KMS-11 (cell line): ENCODE data around the gene FANCC.

Source experiments
- H2AFZ ChIP-seq: fragments of 200-600 bp; sonication (generic); 2 replicates; pipeline ENCODE4 v1.6.1; 2016; ENCODE audit warnings: antibody characterized with exemption, mixed run types, low read depth
- H3K27ac ChIP-seq: fragments of 200-600 bp; sonication (generic); 2 replicates; pipeline ENCODE4 v1.6.1; 2016; ENCODE audit warnings: mild to moderate bottlenecking, mixed run types
- H3K27me3 ChIP-seq: fragments of 200-600 bp; sonication (generic); 2 replicates; pipeline ENCODE4 v1.6.1; 2017; ENCODE audit warnings: mild to moderate bottlenecking, low read depth, mixed run types, moderate library complexity; ENCODE audit not compliant: insufficient read depth
- H3K36me3 ChIP-seq: fragments of 200-600 bp; sonication (generic); 2 replicates; pipeline ENCODE4 v1.6.1; 2017; ENCODE audit warnings: mild to moderate bottlenecking, mixed run types; ENCODE audit not compliant: insufficient read depth
- H3K4me1 ChIP-seq: fragments of 200-600 bp; sonication (generic); 2 replicates; pipeline ENCODE4 v1.6.1; 2016; ENCODE audit warnings: mild to moderate bottlenecking, low read depth, mixed run types; ENCODE audit not compliant: poor library complexity, severe bottlenecking
- H3K4me2 ChIP-seq: fragments of 200-600 bp; sonication (generic); 2 replicates; pipeline ENCODE4 v1.7.0; 2016; ENCODE audit warnings: mild to moderate bottlenecking, mixed run types
- H3K4me3 ChIP-seq: fragments of 200-600 bp; sonication (generic); IDR thresholded peaks from 2 replicates; pipeline ENCODE4 v1.6.1; 2017; ENCODE audit warnings: low read depth, low read length, mixed read lengths; ENCODE audit not compliant: insufficient read depth
- H3K79me2 ChIP-seq: fragments of 200-600 bp; sonication (generic); 2 replicates; pipeline ENCODE4 v1.6.1; 2016; ENCODE audit warnings: low read depth, mixed run types; ENCODE audit not compliant: insufficient read depth
- H3K9ac ChIP-seq: fragments of 200-600 bp; sonication (generic); 2 replicates; pipeline ENCODE4 v1.6.1; 2016; ENCODE audit warnings: mild to moderate bottlenecking, mixed run types
- H4K20me1 ChIP-seq: fragments of 200-600 bp; sonication (generic); 2 replicates; pipeline ENCODE4 v1.6.1; 2016; ENCODE audit warnings: mild to moderate bottlenecking, mixed run types; ENCODE audit not compliant: insufficient read depth
- CTCF ChIP-seq: fragments of 200-600 bp; sonication (generic); conservative IDR thresholded peaks from 2 replicates; pipeline ENCODE4 v1.6.1; 2017; ENCODE audit warnings: low read depth, mild to moderate bottlenecking, antibody characterized with exemption, low read length, moderate library complexity, mixed read lengths

Gene FANCC

GRCh38 chr9:95103871-95104580 is 213.5 kb downstream of the FANCC start:
- Histone ChIP-seq H4K20me1 (no peaks in the 10 kb centered on the region), H3K4me1 (no peaks in the 10 kb centered on the region)
- TF ChIP-seq CTCF, result no peak

GRCh38 chr9:95103281-95103771 is 214.2 kb downstream of the FANCC start:
- Histone ChIP-seq H3K36me3 (no peaks in the 10 kb centered on the region), H4K20me1 (no peaks in the 10 kb centered on the region), H3K27me3 (no peaks in the 10 kb centered on the region), H3K4me1 (no peaks in the 10 kb centered on the region), H3K79me2 (no peaks in the 10 kb centered on the region), H2AFZ (no peak overlapping the region), H3K4me3 (no peak overlapping the region), H3K9ac (no peak overlapping the region), H3K27ac (no peak overlapping the region), H3K4me2 (no peak overlapping the region)
- no peak for TF ChIP-seq CTCF

More at GRCh38 chr9:95103871-95104580, 213.5 kb downstream of the FANCC start:
- Histone ChIP-seq H3K9ac (no peak overlapping the region), H3K4me2 (no peak overlapping the region), H3K79me2 (no peaks in the 10 kb centered on the region), H3K27me3 (no peaks in the 10 kb centered on the region), H3K27ac (no peak overlapping the region), H3K36me3 (no peaks in the 10 kb centered on the region), H2AFZ (no peak overlapping the region), H3K4me3 (no peak overlapping the region)

GRCh38 chr9:95102572-95102971 is 214.9 kb downstream of the FANCC start:
- H3K4me3 ChIP-seq, result no peak overlapping the region
- H3K79me2 ChIP-seq, result no peaks in the 10 kb centered on the region
- no peaks in the 10 kb centered on the region for H3K27me3 ChIP-seq
- no peak overlapping the region for H3K4me2 ChIP-seq
- no peak overlapping the region for H2AFZ ChIP-seq
- no peak overlapping the region for H3K9ac ChIP-seq
- no peaks in the 10 kb centered on the region for H3K4me1 ChIP-seq
- no peaks in the 10 kb centered on the region for H3K36me3 ChIP-seq
- no peak overlapping the region for H3K27ac ChIP-seq
- TF ChIP-seq CTCF, result no peak
- H4K20me1 ChIP-seq, result no peaks in the 10 kb centered on the region

GRCh38 chr9:95102001-95102433 is 215.5 kb downstream of the FANCC start:
- Histone ChIP-seq H3K9ac (no peak overlapping the region), H3K27ac (no peak overlapping the region), H4K20me1 (no peaks in the 10 kb centered on the region), H3K27me3 (no peaks in the 10 kb centered on the region), H3K36me3 (no peaks in the 10 kb centered on the region), H3K4me1 (no peaks in the 10 kb centered on the region), H3K79me2 (no peaks in the 10 kb centered on the region), H3K4me3 (no peak overlapping the region), H3K4me2 (no peak overlapping the region), H2AFZ (no peak overlapping the region)
- TF ChIP-seq CTCF, result no peak
